Thyroid gland (tissue), 4 donors: ENCODE results near the gene RHEX.

Source experiments
- CTCF ChIP-seq, 6 experiments: fragments of 200-600 bp in 3 of 6; fragments of 450-650 bp in 3 of 6; sonication (generic) in 3 of 6; IDR thresholded peaks; one replicate each; pipeline ENCODE4 v1.5.1; 2016 to 2019; ENCODE audit warnings: antibody characterized with exemption in 6 of 6, mild to moderate bottlenecking in 2 of 6, inconsistent platforms in 1 of 6, moderate library complexity in 1 of 6
- POLR2A ChIP-seq, 2 donors: fragments of 450-650 bp; IDR thresholded peaks; one replicate each; pipeline ENCODE4 v1.6.1; 2017; ENCODE audit warnings: antibody characterized with exemption in 2 of 2, mild to moderate bottlenecking in 2 of 2, moderate library complexity in 1 of 2

- TF ChIP-seq CTCF (IDR thresholded peaks at IDR 0.05) (no peak), POLR2A (IDR thresholded peaks at IDR 0.05) (no peak)
These were observed 6.5 kb downstream of the RHEX start for GRCh38 chr1:206059355-206059915.
